SJSA1 (cell line): Measurements from ENCODE around the gene FBXL4. TPM values are rescaled to one million over a fixed set of nuclear protein-coding genes. Genes with fewer than 3 reads are reported as not detected.
"Not testable (repeated sequence)": the region's sequence is repeated elsewhere in the genome, so short reads cannot be mapped to it uniquely, and the experiment has no call there.

Source experiments
- DNase-seq, 2 experiments: peaks; one replicate each; pipeline ENCODE4 v3.0.0-alpha.2; 2015 to 2020; ENCODE audit warnings: low spot score in 2 of 2, low read depth in 1 of 2
- H3K27ac ChIP-seq: fragments of 250-450 bp; sonication (Bioruptor Pico); 2 replicates; pipeline ENCODE4 v1.5.1; 2020; ENCODE audit warnings: mild to moderate bottlenecking, moderate library complexity
- H3K27me3 ChIP-seq: fragments of 250-450 bp; sonication (Bioruptor Pico); replicated peaks from 2 replicates; pipeline ENCODE4 v1.5.1; 2020; ENCODE audit warnings: mild to moderate bottlenecking, moderate library complexity
- H3K36me3 ChIP-seq: fragments of 250-450 bp; sonication (Bioruptor Pico); 2 replicates; pipeline ENCODE4 v1.5.1; 2020; ENCODE audit warnings: mild to moderate bottlenecking
- H3K4me1 ChIP-seq: fragments of 250-450 bp; sonication (Bioruptor Pico); replicated peaks from 2 replicates; pipeline ENCODE4 v1.6.1; 2021; ENCODE audit warnings: mild to moderate bottlenecking
- H3K4me3 ChIP-seq: fragments of 250-450 bp; sonication (Bioruptor Pico); 2 replicates; pipeline ENCODE4 v1.5.1; 2020; ENCODE audit warnings: mild to moderate bottlenecking
- H3K9me3 ChIP-seq: fragments of 250-450 bp; sonication (Bioruptor Pico); replicated peaks from 2 replicates; pipeline ENCODE4 v1.5.1; 2020; ENCODE audit warnings: mild to moderate bottlenecking
- total RNA-seq: library from RNA; depleted of rRNA; stranded (reverse); fragments of >200 nt; shearing (Covaris generic); gene quantifications from 2 replicates; pipeline ENCODE4 v1.2.3, GENCODE V29; 2014

Gene FBXL4
- total RNA-seq, 1 experiment from 2014 or later = 9.7 TPM

DNA sequence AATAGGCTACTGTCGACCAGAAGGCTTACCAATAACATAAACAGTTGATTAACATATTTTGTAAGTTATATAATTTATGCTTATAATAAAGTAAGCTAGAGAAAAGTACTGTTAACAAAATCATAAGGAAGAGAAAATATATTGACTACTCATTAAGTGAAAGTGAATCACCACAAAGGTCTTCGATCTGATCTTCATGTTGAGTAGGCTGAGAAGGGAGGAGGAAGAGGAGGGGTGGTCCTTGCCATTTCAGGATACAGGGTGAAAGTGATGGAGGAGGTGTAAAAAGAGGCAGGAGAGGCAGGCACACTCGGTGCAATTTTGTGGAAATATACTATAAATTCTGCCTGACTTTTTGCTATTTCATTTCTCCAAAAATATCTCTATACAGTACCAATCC is 10.4 kb downstream of the FBXL4 start:
- Histone ChIP-seq H3K27me3 (no peaks in the 10 kb centered on the region), H3K4me3 (no peak overlapping the region), H3K36me3 (no peaks in the 10 kb centered on the region), H3K4me1 (no peaks in the 10 kb centered on the region), H3K9me3 (no peaks in the 10 kb centered on the region), H3K27ac (no peak overlapping the region)
- DNase-seq = no peak

DNA sequence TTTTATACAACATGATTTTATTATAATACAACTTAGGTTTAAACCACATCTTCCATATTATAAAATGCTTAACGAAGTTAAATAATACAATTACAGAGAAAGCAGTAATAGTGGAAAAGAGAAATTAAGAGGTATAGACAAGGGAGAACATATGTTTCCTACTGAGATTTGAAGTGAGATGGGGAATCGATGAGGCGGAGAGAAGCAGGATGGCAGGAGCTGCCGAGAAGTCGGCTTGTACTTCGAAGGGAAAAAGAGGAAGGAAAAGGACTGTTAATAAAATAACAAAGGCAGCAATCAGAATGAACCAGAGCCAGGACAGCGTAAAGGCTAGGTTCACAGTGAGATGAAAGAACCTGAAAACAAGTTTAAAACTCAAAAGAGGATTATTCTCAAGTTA is 15.4 kb downstream of the FBXL4 start:
- no peak for DNase-seq

DNA sequence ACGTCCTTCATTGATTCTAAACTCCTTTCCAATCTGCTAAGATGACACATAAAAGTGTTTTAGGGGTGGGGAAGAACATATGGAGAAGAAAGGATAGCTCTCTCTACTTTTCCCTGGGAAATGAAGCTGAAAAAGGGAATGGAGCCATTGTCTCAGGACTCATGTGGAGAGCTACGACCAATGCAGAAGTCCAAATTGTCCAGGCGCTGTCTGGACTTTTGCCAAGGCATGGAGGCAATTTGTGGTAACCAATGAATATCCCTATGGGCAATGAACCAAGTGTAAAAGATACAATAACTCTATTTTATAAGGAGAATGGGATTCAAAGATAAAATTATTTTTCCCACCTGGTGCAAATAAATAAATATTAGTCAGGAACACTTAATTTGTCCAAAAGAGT is 16.1 kb downstream of the FBXL4 start:
- Histone ChIP-seq H3K4me1 (no peaks in the 10 kb centered on the region), H3K4me3 (no peak overlapping the region), H3K27ac (no peak overlapping the region), H3K27me3 (no peaks in the 10 kb centered on the region), H3K9me3 (no peaks in the 10 kb centered on the region), H3K36me3 (peaks cover 2% of the 10 kb centered on the region)
- DNase-seq = no peak

More for the DNA sequence above, 15.4 kb downstream of the FBXL4 start:
- no peaks in the 10 kb centered on the region for H3K4me1 ChIP-seq
- no peaks in the 10 kb centered on the region; the same call in 1 of the 2 replicates for H3K36me3 ChIP-seq
- H3K9me3 ChIP-seq = no peaks in the 10 kb centered on the region
- H3K4me3 ChIP-seq = no peak overlapping the region
- H3K27me3 ChIP-seq = no peaks in the 10 kb centered on the region
- H3K27ac ChIP-seq = no peak overlapping the region

DNA sequence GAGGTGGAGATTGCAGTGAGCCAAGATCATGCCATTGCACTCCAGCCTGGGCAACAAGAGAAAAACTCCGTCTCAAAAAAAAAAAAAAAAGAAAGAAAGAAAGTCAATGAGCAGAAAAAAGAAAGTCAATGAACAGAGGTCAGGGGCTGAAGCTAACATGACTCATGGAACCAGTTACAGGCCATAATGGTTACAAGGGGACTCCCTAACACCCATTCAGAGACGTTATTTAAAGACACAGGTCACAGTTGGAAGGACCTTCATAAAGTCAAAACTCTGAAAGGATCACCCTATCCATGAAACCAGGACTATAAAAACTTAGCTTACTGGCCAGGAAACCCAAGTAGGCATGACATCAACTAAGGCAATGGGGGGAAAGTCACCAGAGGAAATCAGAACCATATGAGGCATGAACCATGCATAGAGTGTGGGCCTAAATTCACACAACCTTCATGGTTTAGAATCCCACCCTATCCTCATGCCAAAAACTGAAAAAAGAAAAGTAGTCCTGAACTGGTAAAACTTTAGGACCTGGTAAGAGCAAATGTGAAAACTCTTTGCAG is 18.2 kb downstream of the FBXL4 start:
- H3K27ac ChIP-seq = no peak overlapping the region
- no peaks in the 10 kb centered on the region for H3K4me1 ChIP-seq
- no peak for DNase-seq

DNA sequence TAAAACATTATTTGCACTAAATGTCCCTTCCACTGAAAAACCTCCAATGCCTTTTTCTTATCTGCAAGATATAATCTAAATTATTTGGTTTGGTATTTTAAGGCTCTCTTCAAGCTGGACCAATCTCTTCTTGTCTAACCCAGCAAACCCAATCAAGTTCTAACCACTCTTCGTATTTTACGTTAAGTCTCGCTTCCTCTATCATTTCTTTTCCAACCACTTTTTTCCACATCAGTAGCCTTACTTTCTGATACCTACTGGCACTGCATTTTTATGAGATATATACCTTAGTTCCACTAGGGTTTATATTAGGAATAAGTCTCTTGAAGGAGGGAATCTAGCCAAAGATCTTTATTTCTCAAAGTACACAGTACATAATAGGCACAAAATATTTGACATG is 19.1 kb downstream of the FBXL4 start:
- Histone ChIP-seq H3K4me3 (no peak overlapping the region), H3K36me3 (peaks cover 5% of the 10 kb centered on the region), H3K4me1 (no peaks in the 10 kb centered on the region), H3K27me3 (no peaks in the 10 kb centered on the region), H3K9me3 (no peaks in the 10 kb centered on the region), H3K27ac (no peak overlapping the region)
- DNase-seq = no peak

More for the DNA sequence above, 18.2 kb downstream of the FBXL4 start:
- no peak overlapping the region for H3K4me3 ChIP-seq
- H3K36me3 ChIP-seq = peaks cover 5% of the 10 kb centered on the region
- no peaks in the 10 kb centered on the region for H3K9me3 ChIP-seq
- H3K27me3 ChIP-seq = no peaks in the 10 kb centered on the region

DNA sequence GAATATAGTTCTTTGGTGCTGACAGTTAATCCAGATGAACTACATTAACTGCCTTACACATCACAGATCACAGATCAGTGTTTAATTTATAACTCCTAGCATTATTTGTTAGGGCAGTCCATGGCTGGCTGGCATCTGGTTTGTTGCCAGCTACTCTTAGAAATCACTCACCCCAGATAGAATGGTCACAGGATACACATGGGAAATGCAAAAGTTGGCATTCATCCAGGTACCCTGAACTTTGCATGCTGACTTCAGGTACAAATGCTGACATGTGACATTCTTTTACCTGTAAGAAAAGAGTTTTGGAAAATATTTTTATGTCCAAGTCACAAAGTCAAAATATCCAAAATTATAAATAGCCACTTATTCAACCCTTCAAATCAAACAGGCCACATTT is 20.2 kb downstream of the FBXL4 start:
- no peak overlapping the region for H3K4me3 ChIP-seq
- no peaks in the 10 kb centered on the region for H3K27me3 ChIP-seq
- H3K9me3 ChIP-seq = no peaks in the 10 kb centered on the region
- peaks cover 5% of the 10 kb centered on the region for H3K36me3 ChIP-seq
- no peak for DNase-seq
- H3K27ac ChIP-seq = no peak overlapping the region
- H3K4me1 ChIP-seq = no peaks in the 10 kb centered on the region

DNA sequence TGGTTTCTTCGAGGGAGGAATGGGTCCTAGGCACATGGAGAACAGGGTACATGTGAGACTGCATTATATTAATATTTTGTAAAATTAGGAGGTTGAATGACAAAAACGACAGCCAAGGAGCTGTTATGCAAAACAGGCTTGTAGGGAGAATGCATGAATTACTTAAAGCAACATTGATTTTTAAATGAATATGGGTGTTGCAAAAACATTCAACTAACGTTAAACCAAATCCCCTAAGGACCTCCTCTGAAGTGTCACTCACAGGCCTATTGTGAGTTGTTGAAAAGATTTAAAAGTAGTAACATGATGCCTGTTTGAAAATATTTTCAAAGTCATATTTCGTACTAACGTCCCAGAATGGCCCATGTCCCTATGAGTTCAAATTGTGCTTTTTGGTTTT is 21.9 kb downstream of the FBXL4 start:
- no peaks in the 10 kb centered on the region for H3K9me3 ChIP-seq
- no peaks in the 10 kb centered on the region for H3K27me3 ChIP-seq
- H3K4me3 ChIP-seq = no peak overlapping the region
- H3K36me3 ChIP-seq = peaks cover 5% of the 10 kb centered on the region
- no peaks in the 10 kb centered on the region for H3K4me1 ChIP-seq
- DNase-seq = no peak
- no peak overlapping the region for H3K27ac ChIP-seq

DNA sequence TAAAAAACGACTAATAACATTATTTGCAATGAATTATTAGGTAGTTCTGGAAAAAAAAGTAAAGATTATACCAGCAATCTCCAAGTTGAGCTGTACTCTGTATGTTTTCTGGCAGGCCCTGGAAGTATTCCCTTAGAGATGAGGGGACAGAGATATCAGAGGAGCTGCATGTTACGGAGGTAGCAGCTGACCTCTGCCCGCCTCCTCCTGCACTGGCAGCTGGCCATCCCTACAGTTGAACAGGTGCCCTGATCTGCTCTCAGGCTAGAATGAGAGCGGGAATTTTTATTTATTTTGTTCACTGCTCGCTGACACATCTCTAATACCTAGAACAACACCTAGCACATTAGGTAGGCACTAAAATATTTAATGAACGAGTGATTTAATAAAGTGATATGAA is 23.1 kb downstream of the FBXL4 start:
- DNase-seq = no peak

DNA sequence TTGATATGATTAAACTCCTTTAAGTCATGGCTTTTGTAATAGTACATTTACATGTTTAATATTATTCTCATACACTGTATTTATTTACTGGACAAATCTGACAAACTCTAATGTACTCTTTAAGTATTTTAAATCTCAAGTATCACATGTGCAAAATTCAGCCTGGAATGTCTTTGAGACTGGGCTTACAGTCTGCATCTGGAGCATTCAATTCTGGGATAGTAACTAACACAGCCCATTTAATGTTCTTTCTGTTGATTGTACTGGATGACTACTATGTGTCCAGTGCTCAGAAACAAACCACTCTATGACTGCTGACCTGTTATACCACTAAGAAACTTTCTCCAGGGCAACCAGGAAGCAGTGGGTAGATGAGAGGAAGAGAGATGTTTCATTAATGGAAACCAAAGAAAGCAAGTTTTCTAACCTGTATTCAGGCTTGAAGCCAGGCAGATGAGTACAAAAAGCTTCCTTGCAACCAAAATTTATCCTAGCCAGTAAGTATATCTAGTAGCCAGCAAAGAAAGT is 26.8 kb downstream of the FBXL4 start:
- H3K27ac ChIP-seq = no peak overlapping the region
- no peaks in the 10 kb centered on the region for H3K9me3 ChIP-seq
- H3K27me3 ChIP-seq = no peaks in the 10 kb centered on the region
- H3K4me3 ChIP-seq = no peak overlapping the region
- DNase-seq = no peak
- H3K4me1 ChIP-seq = no peaks in the 10 kb centered on the region
- no peaks in the 10 kb centered on the region for H3K36me3 ChIP-seq

More for the DNA sequence above, 23.1 kb downstream of the FBXL4 start:
- no peaks in the 10 kb centered on the region for H3K27me3 ChIP-seq
- H3K36me3 ChIP-seq = peaks cover 5% of the 10 kb centered on the region
- no peaks in the 10 kb centered on the region for H3K4me1 ChIP-seq
- H3K9me3 ChIP-seq = no peaks in the 10 kb centered on the region
- no peak overlapping the region for H3K4me3 ChIP-seq
- H3K27ac ChIP-seq = no peak overlapping the region

DNA sequence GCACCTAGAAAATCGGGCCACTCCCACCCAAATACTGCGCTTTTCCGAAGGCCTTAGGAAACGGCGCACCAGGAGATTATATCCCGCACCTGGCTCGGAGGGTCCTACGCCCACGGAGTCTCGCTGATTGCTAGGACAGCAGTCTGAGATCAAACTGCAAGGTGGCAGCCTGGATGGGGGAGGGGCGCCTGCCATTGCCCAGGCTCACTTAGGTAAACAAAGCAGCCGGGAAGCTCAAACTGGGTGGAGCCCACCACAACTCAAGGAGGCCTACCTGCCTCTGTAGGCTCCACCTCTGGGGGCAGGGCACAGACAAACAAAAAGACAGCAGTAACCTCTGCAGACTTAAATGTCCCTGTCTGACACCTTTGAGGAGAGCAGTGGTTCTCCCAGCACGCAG is 36.8 kb downstream of the FBXL4 start:
- not testable (repeated sequence) for H3K4me3 ChIP-seq, H3K27me3 ChIP-seq, H3K9me3 ChIP-seq, DNase-seq, H3K27ac ChIP-seq, H3K36me3 ChIP-seq, H3K4me1 ChIP-seq

DNA sequence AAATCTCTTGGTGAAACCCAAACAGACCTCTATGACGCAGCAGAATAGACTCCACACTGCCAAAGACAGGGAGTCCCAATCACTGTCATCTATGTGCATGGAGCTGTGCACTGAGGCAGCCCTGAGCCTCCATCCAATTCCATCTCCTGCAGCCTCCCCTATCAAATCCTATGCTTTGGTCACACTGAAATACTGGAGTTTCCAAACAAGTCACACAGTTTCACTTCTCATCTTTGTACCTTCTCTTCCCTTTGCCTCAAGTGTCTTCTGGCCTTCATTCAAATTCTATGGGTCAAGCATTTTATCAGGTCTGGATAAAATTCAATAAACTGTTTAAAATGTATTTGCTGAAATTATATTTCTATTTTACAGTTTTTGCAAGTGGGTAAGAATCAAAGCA is 38.5 kb downstream of the FBXL4 start:
- no peak for DNase-seq
- H3K36me3 ChIP-seq = 0 out of 2 replicates have a peak, but pooled peaks cover under 1% of the 10 kb centered on the region
- H3K9me3 ChIP-seq = no peaks in the 10 kb centered on the region
- no peaks in the 10 kb centered on the region for H3K27me3 ChIP-seq
- no peak overlapping the region for H3K4me3 ChIP-seq
- no peaks in the 10 kb centered on the region for H3K4me1 ChIP-seq
- no peak overlapping the region for H3K27ac ChIP-seq

DNA sequence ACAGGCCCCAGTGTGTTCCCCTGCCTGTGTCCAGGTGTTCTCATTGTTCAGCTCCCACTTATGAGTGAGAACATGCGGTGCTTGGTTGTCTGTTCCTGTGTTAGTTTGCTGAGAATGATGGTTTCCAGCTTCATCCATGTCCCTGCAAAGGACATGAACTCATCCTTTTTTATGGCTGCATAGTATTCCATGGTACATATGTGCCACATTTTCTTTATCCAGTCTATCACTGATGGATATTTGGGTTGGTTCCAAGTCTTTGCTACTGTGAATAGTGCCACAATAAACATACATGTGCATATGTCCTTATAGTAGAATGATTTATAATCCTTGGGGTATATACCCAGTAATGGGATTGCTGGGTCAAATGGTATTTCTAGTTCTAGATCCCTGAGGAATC is 41.4 kb downstream of the FBXL4 start:
- H3K4me3 ChIP-seq, H3K4me1 ChIP-seq, H3K9me3 ChIP-seq, H3K36me3 ChIP-seq, DNase-seq, H3K27ac ChIP-seq, H3K27me3 ChIP-seq: not testable (repeated sequence)

DNA sequence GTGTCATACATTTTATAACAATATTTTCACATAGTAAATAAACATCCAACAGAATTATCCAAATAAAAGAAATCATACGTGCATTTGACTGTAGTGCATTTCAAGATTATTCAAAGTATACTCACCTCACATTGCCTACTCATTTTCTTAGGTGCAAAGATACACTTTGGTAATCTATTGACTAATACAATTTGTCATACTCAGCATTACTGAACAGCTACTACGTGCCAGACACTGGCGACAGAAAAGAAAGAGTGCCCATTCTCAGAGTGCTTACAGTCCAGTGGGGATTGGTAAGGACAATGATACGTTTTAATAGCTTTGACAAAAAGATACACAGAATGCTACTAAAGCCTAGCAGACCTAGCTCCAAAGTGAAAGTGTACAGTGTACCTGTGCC is 42.0 kb downstream of the FBXL4 start:
- Histone ChIP-seq H3K27ac (no peak overlapping the region), H3K9me3 (no peaks in the 10 kb centered on the region), H3K4me3 (no peak overlapping the region), H3K36me3 (peaks cover 8% of the 10 kb centered on the region; the same call in 1 of the 2 replicates), H3K27me3 (no peaks in the 10 kb centered on the region), H3K4me1 (no peaks in the 10 kb centered on the region)
- DNase-seq = no peak

DNA sequence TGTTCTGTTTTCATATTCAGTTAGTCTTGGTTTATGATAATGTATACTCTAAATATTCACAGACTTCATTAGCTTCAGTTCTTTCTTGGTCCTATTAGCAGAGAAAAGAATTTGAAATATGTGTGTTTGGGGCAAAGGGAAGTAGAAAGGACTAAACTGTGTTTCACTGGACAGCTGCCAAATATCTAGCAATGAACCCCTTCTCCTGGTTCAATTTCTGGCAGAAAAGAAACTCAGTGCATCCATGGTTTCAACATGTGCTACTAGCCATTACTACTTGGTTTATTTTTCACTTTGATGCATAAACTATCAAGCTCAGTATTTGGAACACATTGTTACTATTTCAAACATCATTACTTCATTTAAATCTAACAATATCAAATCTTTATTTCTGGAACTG is 43.6 kb downstream of the FBXL4 start:
- no peak overlapping the region for H3K27ac ChIP-seq
- H3K36me3 ChIP-seq = peaks cover 14% of the 10 kb centered on the region; the same call in 1 of the 2 replicates
- no peak overlapping the region for H3K4me3 ChIP-seq
- no peaks in the 10 kb centered on the region for H3K27me3 ChIP-seq
- no peak for DNase-seq
- no peaks in the 10 kb centered on the region for H3K4me1 ChIP-seq
- H3K9me3 ChIP-seq = no peaks in the 10 kb centered on the region

DNA sequence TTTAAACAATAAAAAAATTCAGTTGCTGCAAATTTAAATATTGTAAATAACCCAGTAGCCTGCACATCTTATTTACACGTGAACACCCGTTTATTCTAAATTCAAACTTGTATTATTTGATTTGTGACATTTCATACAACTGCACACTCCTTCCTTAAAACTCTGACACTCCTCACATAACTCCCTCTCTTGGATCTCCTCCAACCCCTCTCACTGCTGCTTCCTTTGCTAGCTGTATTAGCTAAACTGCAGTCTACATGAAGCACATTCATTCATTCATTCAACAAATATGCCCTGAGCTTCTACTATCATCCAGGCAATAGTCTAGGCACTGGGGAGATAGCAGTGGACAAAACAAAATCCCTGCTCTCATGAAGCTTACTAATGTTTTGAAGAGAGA is 47.0 kb downstream of the FBXL4 start:
- Histone ChIP-seq H3K4me3 (no peak overlapping the region), H3K27me3 (no peaks in the 10 kb centered on the region), H3K36me3 (peaks cover 17% of the 10 kb centered on the region; the same call in 1 of the 2 replicates), H3K27ac (no peak overlapping the region), H3K9me3 (no peaks in the 10 kb centered on the region), H3K4me1 (no peaks in the 10 kb centered on the region)
- DNase-seq = no peak
